Vagina (tissue), 2 donors: ENCODE results near the gene KRTAP4-6.

Experiments used
- CTCF ChIP-seq, 3 experiments: fragments of 450-650 bp in 2 of 3; fragments of 200-600 bp in 1 of 3; sonication (generic) in 1 of 3; IDR thresholded peaks; one replicate each; pipeline ENCODE4 v1.5.1; 2017 to 2019; ENCODE audit warnings: antibody characterized with exemption in 3 of 3, mild to moderate bottlenecking in 2 of 3, moderate library complexity in 2 of 3
- POLR2A ChIP-seq, 2 donors: fragments of 450-650 bp; IDR thresholded peaks; one replicate each; pipeline ENCODE4 v1.6.1; 2017; ENCODE audit warnings: antibody characterized with exemption in 2 of 2, mild to moderate bottlenecking in 2 of 2, moderate library complexity in 2 of 2
- POLR2AphosphoS5 ChIP-seq, 2 donors: sonication (generic); formaldehyde crosslinking; IDR thresholded peaks; one replicate each; pipeline ENCODE4 v1.9.0; 2017; ENCODE audit warnings: antibody characterized with exemption in 2 of 2, mild to moderate bottlenecking in 2 of 2, low read depth in 1 of 2; ENCODE audit not compliant: insufficient read depth in 1 of 2

GRCh38 chr17:41145261-41145660 lies 4.9 kb upstream of the KRTAP4-6 start:
- TF ChIP-seq CTCF (IDR thresholded peaks at IDR 0.05) = no peak
- no peak for TF ChIP-seq POLR2AphosphoS5 (IDR thresholded peaks at IDR 0.05; ENCODE audit: insufficient read depth in 1 of 2, low read depth in 1 of 2)
- no peak for TF ChIP-seq POLR2A (IDR thresholded peaks at IDR 0.05)
